ENCODE measurements around the gene ACAN. TPM values are rescaled to one million over a fixed set of nuclear protein-coding genes. Genes with fewer than 3 reads are reported as not detected.

Gene ACAN
- total and polyA plus RNA-seq, 9 of the 15 experiments (the other 6 are each of a cell fraction or from before 2014, with no cell fraction given) = not detected

- TF ChIP-seq E4F1 (CRISPR knock-in tag; IDR thresholded peaks at IDR 0.05; ENCODE audit: borderline replicate concordance) (no peak), ETV5 (CRISPR knock-in tag; IDR thresholded peaks at IDR 0.05; ENCODE audit: low read depth) (no peak), ELK3 (CRISPR knock-in tag; IDR thresholded peaks at IDR 0.05) (no peak), NFATC3 (IDR thresholded peaks at IDR 0.05) (no peak), NR3C1 (CRISPR knock-in tag; IDR thresholded peaks at IDR 0.05) (no peak), GABPA (tag; conservative IDR thresholded peaks at IDR 0.05; ENCODE audit: low read depth) (no peak), CBX1 (IDR thresholded peaks at IDR 0.05; ENCODE audit: low read depth) (no peak), CBFA2T2 (conservative IDR thresholded peaks at IDR 0.05) (peak; percentile 64), TFE3 (CRISPR knock-in tag; IDR thresholded peaks at IDR 0.05) (peak; percentile 93), MGA (IDR thresholded peaks at IDR 0.05) (peak; percentile 53; the same call in 1 of the 2 replicates), GABPB1 (CRISPR knock-in tag; IDR thresholded peaks at IDR 0.05) (no peak), TARDBP (IDR thresholded peaks at IDR 0.05) (no peak)
Observed at GRCh38 chr15:88864861-88865497, 61.7 kb downstream of the ACAN start (continued).

Data from K562 (cell line).